Heart right ventricle (tissue), 16 donors: ENCODE results near the gene PSMA1. TPM values are rescaled to one million over a fixed set of nuclear protein-coding genes. Genes with fewer than 3 reads are reported as not detected.
A peak's percentile ranks its signal among the peaks of the same experiment; 100 is the strongest.

Experiments
- ATAC-seq, 8 donors: fragments of 200-7000 bp; cut with Tn5 transposase; one replicate each; pipeline ENCODE4 v1.9.1; 2020; ENCODE audit warnings: mild to moderate bottlenecking in 8 of 8, moderate library complexity in 8 of 8, moderate number of reproducible peaks in 1 of 8
- DNase-seq, 2 donors: peaks; one replicate each; pipeline ENCODE4 v3.0.0-alpha.2; 2020
- H3K27ac ChIP-seq, 10 donors: fragments of 200-600 bp; sonication (generic) in 2 of 10; one replicate each; pipeline versions ENCODE4 v1.5.0 to v1.8.0; 2020 to 2022; ENCODE audit warnings: mild to moderate bottlenecking in 3 of 10
- H3K27me3 ChIP-seq, 7 donors: fragments of 200-600 bp; one replicate each; pipeline ENCODE4 v1.8.0; 2021 to 2022; ENCODE audit warnings: mild to moderate bottlenecking in 2 of 7
- H3K36me3 ChIP-seq, 9 donors: fragments of 200-600 bp; sonication (generic) in 1 of 9; one replicate each; pipeline versions ENCODE4 v1.5.0 to v1.8.0; 2020 to 2022; ENCODE audit warnings: mild to moderate bottlenecking in 2 of 9
- H3K4me1 ChIP-seq, 9 donors: fragments of 200-600 bp; sonication (generic) in 1 of 9; one replicate each; pipeline versions ENCODE4 v1.5.0 to v1.8.0; 2020 to 2022; ENCODE audit warnings: mild to moderate bottlenecking in 4 of 9
- H3K4me3 ChIP-seq, 10 donors: fragments of 200-600 bp; sonication (generic) in 2 of 10; one replicate each; pipeline versions ENCODE4 v1.5.0 to v1.8.0; 2020 to 2022; ENCODE audit warnings: mild to moderate bottlenecking in 7 of 10, moderate library complexity in 2 of 10
- H3K9me3 ChIP-seq, 11 donors: fragments of 200-600 bp in 10 of 11; sonication (generic) in 2 of 11; one replicate each; pipeline versions ENCODE4 v1.5.0 to v1.8.0; 2013 to 2022; ENCODE audit warnings: mild to moderate bottlenecking in 2 of 11, control low read depth in 1 of 11, moderate library complexity in 1 of 11
- CTCF ChIP-seq, 9 donors: fragments of 200-600 bp; sonication (generic) in 2 of 9; IDR thresholded peaks; one replicate each; pipeline versions ENCODE4 v1.5.0 to v1.8.0; 2021 to 2022; ENCODE audit warnings: antibody characterized with exemption in 9 of 9, mild to moderate bottlenecking in 5 of 9, moderate library complexity in 1 of 9
- WGBS, 2 donors: extraction: QIAGEN DNeasy Blood & Tissue Kit; methylation state at CpG; one replicate each; pipeline ENCODE4 v1.1.7; 2013; ENCODE audit warnings: inconsistent platforms in 1 of 2; 5-methylcytosine and 5-hydroxymethylcytosine counted together
- intact Hi-C, 10 donors: fragments of 100-400 bp; cut with DNase I; formaldehyde crosslinking; loops; one replicate each; pipeline versions ENCODE4 v1.11.1 to v1.14.2; 2022
- polyA plus RNA-seq, 2 donors: library from polyadenylated mRNA; stranded (reverse); fragments of 200-250 nt; gene quantifications; one replicate each; pipeline ENCODE4 v1.2.3, GENCODE V29; 2013
- total RNA-seq, 10 donors: library from RNA; stranded (reverse); fragmentation: NEBNext Ultra II Directional in 3 of 10; extraction: Animal tissue kit (Norgen Biotek cat#: 25700) in 3 of 10; gene quantifications; one replicate each; pipeline versions ENCODE4 v1.2.1 to v1.2.4, GENCODE V29; 2021 to 2023
- donor health status: Arrhythmogenic right ventricular cardiomyopathy.
- donor health status: ischemic (EF 13 %, LVEDD 7.1; RV severe dilation, severe dysfunction).
- donor health status: healthy with polysubstance abuse.
- donor health status: DM: no; HTN: yes; CAD: no.
- donor health status: DM: no; HTN: no; CAD: no.
- donor health status: ischemic (EF 25% LVEDD 6.9; RV normal size, moderate dysfunction).
- donor health status: ischemic (EF 25% LVEDD 5.7; RV mildly dilated, moderate dysfunction).
- donor health status: healthy.
- donor health status: DM: yes; HTN: yes; CAD: no.
- donor health status: Ischemic cardiomyopathy.
- donor health status: ischemic (EF 35%, LVEDD 5.7; RV mildly dilated, moderate dysfunction).
- donor health status: nonischemic (EF 11% LVEDD 7.7; RV severe dilation, severe dysfunction).
- donor health status: DM: yes; HTN: yes; CAD: no.
- donor health status: PGD.
- donor health status: ischemic (EF 29% LVEDD 5.4; RV normal size, mild dysfunction).
- donor health status: nonischemic (EF 23%, LVEDD 6.1; RV moderate dilation, normal function).

Gene PSMA1
- total and polyA plus RNA-seq, 12 donors, result 117 to 150 (median 126) TPM

GRCh38 chr11:14565845-14566244, 45.7 kb upstream of the PSMA1 start:
- TF ChIP-seq CTCF (IDR thresholded peaks at IDR 0.05), result no peak
- H3K4me1 ChIP-seq, result no peaks in the 10 kb centered on the region
- WGBS, 2 donors, result 93 to 95% methylated on average over 2 of the region's 2 CpGs
- ATAC-seq (no peak), DNase-seq (no peak)
- H3K9me3 ChIP-seq, result peaks cover 0 to 2% (median 0%) of the 10 kb centered on the region in 11 donors
- no peaks in the 10 kb centered on the region for H3K27me3 ChIP-seq
- H3K27ac ChIP-seq, result no peak overlapping the region
- H3K4me3 ChIP-seq, result no peak overlapping the region
- intact Hi-C loops, result no loop called here
- no peaks in the 10 kb centered on the region for H3K36me3 ChIP-seq

- Histone ChIP-seq H3K27me3 (no peaks in the 10 kb centered on the region), H3K36me3 (no peaks in the 10 kb centered on the region), H3K9me3 (no peaks in the 10 kb centered on the region), H3K4me1 (peaks cover 0 to 31% (median 11%) of the 10 kb centered on the region in 9 donors), H3K27ac (peak overlapping the region in 4 of 10 donors; percentile 17 to 59 (median 44)), H3K4me3 (no peak overlapping the region)
- 53 to 57% methylated on average over 1 of the region's 1 CpG for WGBS, 2 donors
- DNase-seq (no peak), ATAC-seq (no peak)
- no peak for TF ChIP-seq CTCF (IDR thresholded peaks at IDR 0.05)
- intact Hi-C loops, result loop anchor here in 1 of 10 donors (10.0 kb wide), 1 partner anchor 89 kb away; the partner anchor contains the start of gene PDE3B
Observed at GRCh38 chr11:14555818-14556217, 35.6 kb upstream of the PSMA1 start.

- Histone ChIP-seq H3K36me3 (no peaks in the 10 kb centered on the region), H3K4me3 (no peak overlapping the region), H3K4me1 (peaks cover 0 to 35% (median 11%) of the 10 kb centered on the region in 9 donors), H3K27me3 (no peaks in the 10 kb centered on the region), H3K9me3 (no peaks in the 10 kb centered on the region), H3K27ac (peak overlapping the region in 4 of 10 donors; percentile 17 to 59 (median 44))
- DNase-seq (peak in 1 of 2 donors; percentile 24), ATAC-seq (peak in 6 of 8 donors; percentile 65 to 84 (median 78))
- 29 to 41% methylated on average over 2 of the region's 2 CpGs for WGBS, 2 donors
- TF ChIP-seq CTCF (IDR thresholded peaks at IDR 0.05), result no peak
- intact Hi-C loops, result loop anchor here in 1 of 10 donors (10.0 kb wide), 1 partner anchor 90 kb away; the partner anchor contains the start of gene PDE3B
Observed at GRCh38 chr11:14554959-14555358, 34.8 kb upstream of the PSMA1 start.

- no peak overlapping the region for H3K4me3 ChIP-seq
- intact Hi-C loops, result loop anchor here in 1 of 10 donors (10.0 kb wide), 1 partner anchor 93 kb away; the partner anchor contains the start of gene PDE3B
- no peak for TF ChIP-seq CTCF (IDR thresholded peaks at IDR 0.05)
- ATAC-seq (peak; percentile 55 to 92 (median 78)), DNase-seq (peak in 1 of 2 donors; percentile 35)
- H3K9me3 ChIP-seq, result no peaks in the 10 kb centered on the region
- H3K27me3 ChIP-seq, result no peaks in the 10 kb centered on the region
- H3K4me1 ChIP-seq, result peaks cover 0 to 35% (median 11%) of the 10 kb centered on the region in 9 donors
- 57 to 68% methylated on average over 4 of the region's 4 CpGs for WGBS, 2 donors
- H3K36me3 ChIP-seq, result no peaks in the 10 kb centered on the region
- H3K27ac ChIP-seq, result peak overlapping the region in 8 of 10 donors; percentile 4 to 73 (median 53)
Observed at GRCh38 chr11:14552089-14552488, 31.9 kb upstream of the PSMA1 start.
